GM19468 (cell line): ENCODE results near the gene C18orf32.
A peak's percentile ranks its signal among the peaks of the same experiment; 100 is the strongest.
"Not testable (repeated sequence)": the region's sequence is repeated elsewhere in the genome, so short reads cannot be mapped to it uniquely, and the experiment has no call there.

Experiments
- ATAC-seq: cut with Tn5 transposase; IDR thresholded peaks from one replicate; pipeline ENCODE4 v1.9.1; 2021; ENCODE audit warnings: mild to moderate bottlenecking, moderate library complexity, moderate number of reproducible peaks; ENCODE audit not compliant: unreplicated experiment; ENCODE audit errors: extremely low read depth

The C18orf32 gene

DNA sequence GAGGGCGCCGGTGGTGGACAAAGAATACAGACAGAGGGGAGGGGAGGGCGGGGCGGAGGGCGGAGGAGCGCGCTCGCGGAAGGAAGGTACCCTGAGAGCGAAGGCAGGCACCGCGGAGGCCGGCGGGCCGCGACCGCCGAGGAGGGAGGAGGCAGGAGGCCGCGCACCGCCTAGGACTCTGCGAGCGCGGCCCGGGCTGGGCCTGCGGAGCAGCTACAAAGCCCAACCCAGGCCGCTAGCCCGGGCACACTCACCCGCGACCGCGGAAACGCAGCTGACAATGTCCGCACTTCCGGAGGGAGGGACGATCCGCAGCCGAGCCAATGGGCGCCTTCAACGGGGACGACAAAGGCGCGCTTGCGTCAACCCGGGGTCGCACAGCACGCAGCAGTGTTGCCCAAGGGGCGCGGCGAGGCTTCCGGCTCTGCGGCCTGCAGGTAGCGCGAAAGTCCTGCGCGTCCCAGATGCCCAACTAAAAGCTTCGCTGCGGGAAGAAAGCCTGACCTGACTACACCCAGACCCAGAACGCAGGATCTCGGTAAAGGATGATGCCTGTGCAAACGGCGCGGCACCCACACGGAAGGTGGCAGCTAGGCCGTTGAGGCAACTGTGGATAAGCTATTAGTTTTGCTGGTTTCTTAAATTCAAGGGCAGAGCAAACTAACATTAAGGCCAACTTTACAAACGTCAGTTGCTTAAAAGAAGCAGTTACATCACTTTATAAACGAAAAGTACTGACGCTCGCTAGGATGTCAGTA lies at the start of gene C18orf32:
Gene C18orf32 (minus strand): TSS at position 282 of the 758 bp plus-strand sequence. CDS start 3,486 bp downstream, outside the sequence.
- peak; percentile 94 for ATAC-seq

DNA sequence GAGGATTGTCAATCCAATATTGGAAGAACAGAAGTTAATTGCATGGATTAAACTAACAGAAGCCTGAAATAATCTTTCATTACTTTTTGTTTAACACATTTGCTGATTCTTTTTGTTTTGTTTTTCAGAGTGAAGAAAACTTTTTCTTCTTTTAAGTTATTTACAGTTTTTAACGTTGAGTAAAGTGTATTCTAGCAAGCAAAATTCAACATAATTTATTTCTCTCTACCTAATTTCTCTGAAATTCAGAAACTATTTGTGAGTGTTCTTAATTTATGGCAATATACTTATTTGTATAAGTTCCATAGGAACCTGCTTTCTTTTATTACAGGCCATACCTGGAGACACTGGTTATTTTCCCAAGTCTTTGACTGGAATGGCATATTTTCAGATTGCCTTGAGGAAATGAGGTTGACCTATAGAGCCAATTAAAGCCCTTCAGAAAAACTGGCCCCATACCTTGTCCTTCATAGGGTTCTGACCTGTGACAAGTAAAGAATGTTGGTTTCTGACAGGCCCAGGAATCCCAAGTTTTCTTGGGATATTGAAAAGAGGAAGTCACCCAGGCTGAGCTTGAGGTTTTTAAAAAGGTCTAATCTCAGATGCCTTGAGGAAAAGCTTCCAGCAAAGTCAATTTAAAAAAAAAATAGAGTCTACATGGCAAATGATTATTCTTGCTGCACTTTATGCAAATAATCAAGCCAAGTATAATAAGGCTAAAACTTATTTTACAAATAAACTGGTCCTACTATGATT lies 48.0 kb upstream of the C18orf32 start:
- no peak for ATAC-seq

DNA sequence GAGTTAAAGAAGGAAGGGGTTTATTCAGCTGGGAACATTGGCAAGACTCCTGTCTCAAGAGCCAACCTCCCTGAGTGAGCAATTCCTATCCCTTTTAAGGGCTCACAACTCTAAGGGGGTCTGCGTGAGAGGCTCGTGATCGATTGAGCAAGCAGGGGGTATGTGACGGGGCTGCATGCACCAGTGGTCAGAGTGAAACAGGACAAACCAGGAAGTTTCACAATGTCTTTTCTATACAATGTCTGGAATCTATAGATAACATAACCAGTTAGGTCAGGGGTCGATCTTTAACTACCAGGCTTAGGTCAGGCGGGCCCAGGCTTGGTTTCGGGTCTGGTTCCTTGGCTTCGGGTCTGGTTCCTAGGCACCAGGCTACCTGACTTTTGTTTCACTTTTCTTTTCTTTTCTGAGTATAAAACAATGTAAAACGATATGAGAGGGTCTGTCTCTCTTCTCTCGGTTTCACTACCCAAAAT lies 44.7 kb upstream of the C18orf32 start:
- ATAC-seq: no peak

DNA sequence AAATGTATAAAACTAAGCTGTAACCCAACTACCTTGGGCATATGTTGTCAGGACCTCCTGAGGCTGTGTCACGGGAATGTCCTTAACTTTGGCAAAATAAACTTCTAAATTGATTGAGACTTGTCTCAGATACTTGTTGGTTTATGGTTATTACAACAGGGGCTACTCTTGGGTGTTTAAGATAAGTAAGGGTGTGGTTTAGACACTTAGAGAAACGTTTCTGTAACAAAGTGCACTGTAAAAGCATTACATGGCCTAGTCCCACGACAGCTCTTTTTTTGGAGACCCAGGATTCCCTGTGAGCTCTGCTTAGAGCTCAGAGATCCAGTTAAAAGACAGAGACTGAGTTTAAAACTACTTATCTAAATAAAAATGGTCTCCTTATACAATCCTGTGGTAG lies 42.6 kb upstream of the C18orf32 start:
- ATAC-seq: no peak

DNA sequence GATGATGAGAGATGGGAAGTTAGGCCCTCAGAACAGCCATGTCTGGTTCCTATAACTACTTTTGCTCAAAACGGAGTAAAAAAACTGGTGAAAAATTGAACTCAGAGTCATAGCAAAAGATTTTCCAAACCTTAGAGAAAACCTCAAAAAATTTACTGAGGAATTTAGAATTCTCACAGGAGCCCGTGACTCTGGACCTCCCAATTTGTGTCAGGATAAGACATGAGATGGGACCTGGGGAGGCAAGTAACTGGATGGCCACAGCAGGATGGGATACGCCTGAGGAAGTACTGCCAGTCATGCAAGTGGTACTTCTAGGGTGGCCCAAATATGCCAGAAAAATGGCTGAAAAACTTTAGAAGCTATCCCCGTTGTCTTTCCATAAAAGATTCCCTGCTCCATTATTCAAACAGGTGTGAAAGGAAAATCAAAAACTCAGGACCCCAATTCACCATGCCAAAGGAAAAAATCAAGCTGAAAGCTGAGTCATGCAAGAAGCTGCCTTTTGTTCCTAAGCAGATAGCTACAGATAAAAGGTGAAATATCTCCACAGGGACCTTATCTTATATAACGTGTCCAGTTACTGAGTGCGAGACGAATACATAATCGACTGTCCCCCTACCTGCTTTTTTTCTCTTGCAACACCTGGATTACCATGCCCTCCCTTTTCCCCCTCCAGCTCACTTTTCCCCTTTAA lies 40.7 kb upstream of the C18orf32 start:
- ATAC-seq: no peak

- no peak for ATAC-seq
Measured at GRCh38 chr18:49525981-49526380, 38.9 kb upstream of the C18orf32 start.

GRCh38 chr18:49524951-49525350 lies 37.9 kb upstream of the C18orf32 start:
- ATAC-seq: no peak

GRCh38 chr18:49524349-49524748 lies 37.3 kb upstream of the C18orf32 start:
- no peak for ATAC-seq

GRCh38 chr18:49523580-49524093 lies 36.6 kb upstream of the C18orf32 start:
- ATAC-seq: not testable (repeated sequence)

DNA sequence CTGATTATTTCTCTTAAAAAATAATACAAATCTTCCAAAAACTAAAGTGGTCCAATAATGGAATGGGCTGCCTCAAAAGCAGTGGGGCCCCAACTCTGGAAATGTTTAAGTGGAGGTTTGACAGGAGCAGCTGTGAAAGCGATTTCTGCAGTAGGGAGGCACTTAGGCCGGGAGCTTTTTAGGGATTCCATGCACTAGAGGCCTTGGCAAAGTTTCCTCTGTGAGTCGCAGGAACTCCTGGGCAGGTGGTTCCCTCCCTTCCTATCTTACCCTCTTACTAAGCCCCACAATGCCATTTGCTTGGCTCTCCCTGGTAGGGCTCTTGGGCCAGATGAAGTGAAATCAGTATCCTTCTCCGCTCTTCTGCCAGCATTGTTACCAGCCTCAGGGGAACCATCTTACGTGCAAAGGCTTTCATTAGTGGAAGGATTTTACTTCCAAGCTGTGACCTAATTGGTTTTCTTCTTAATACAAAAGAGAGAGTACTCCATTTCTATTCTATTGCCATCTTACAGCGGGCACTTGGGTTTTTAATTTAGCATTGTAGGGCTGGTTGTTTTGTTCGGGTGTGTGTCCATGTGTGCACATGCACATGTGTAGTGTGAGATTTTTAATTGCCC lies 34.3 kb upstream of the C18orf32 start:
- no peak for ATAC-seq

DNA sequence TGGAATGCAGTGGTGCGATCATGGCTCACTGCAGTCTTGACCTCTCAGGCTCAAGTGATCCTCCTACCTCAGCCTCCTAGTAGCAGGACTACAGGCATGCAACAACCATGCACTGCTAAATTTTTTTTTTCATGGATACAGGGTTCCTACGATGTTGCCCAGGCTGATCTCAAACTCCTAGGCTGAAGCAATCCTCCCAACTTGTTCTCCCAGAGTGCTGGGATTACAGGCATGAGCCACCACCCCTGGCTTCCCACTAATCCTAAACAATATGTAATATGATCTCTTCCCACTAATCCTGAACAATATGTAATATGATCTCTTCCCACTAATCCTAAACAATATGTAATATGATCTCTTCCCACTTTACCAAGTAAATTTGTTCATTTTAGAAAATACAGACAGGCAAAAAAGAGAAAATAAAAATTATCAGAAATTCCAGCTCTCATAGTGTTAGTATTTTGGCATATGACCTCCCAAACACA lies 33.7 kb upstream of the C18orf32 start:
- no peak for ATAC-seq

DNA sequence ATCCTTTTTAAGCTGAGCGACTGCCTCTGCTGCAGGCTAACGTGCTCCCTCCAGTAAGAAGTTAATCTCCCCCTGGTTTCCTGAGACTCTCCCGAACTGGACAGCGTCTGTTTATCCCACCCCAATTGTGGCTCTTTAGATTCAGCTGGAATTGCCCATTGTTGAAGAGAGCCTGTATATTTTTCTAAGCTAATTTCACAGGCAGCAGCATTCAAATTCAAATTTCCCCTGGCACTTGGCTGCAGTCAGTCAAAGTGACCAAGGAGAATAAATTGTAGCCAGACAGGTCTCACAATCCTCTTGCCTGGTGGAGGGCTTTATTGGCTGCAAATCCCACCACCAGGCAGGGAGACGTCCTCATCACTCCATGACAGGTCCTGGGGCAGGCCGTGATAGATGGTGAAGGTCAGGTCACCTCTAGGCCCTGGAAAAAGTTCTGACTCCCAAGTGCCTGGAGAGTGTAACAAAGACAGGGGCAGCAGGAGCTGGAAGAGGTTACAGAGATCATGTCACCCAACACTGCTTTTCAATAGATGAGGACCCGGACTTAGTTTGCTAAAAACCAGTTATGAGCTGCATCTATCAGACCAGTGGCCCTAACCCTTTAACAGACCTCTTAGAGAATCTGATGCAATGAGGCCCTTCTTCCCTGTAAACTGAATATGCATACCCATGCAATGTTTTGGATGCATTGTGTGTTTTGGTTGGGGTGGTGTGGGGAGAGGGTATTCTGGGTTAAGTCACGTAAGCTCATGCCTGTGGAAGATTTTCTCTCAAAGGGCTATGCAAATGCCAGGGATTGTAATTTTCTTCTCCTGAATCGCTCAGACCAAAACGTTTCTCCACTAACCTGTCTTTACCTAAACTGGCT lies 32.3 kb upstream of the C18orf32 start:
- no peak for ATAC-seq

GRCh38 chr18:49517483-49517882 lies 30.4 kb upstream of the C18orf32 start:
- no peak for ATAC-seq

- ATAC-seq: no peak
Measured at GRCh38 chr18:49515516-49515915, 28.5 kb upstream of the C18orf32 start.

DNA sequence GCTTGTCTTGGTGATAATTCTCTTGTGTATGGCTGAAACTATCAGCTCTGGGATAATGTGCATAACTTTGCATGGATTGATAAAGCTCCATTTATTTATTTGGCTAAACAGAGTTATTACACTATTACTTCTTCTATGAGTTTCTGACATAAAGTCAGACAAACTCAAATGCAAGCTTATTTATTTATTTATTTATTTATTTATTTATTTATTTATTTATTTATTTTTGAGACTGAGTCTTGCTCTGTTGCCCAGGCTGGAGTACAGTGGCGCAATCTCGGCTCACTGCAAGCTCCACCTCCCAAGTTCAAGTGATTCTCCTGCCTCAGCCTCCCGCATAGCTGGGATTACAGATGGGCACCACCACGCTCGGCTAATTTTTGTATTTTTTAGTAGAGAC lies 28.0 kb upstream of the C18orf32 start:
- not testable (repeated sequence) for ATAC-seq

- no peak for ATAC-seq
Measured at GRCh38 chr18:49514577-49514976, 27.5 kb upstream of the C18orf32 start.

- ATAC-seq: not testable (repeated sequence)
Measured at GRCh38 chr18:49512876-49513275, 25.8 kb upstream of the C18orf32 start.

DNA sequence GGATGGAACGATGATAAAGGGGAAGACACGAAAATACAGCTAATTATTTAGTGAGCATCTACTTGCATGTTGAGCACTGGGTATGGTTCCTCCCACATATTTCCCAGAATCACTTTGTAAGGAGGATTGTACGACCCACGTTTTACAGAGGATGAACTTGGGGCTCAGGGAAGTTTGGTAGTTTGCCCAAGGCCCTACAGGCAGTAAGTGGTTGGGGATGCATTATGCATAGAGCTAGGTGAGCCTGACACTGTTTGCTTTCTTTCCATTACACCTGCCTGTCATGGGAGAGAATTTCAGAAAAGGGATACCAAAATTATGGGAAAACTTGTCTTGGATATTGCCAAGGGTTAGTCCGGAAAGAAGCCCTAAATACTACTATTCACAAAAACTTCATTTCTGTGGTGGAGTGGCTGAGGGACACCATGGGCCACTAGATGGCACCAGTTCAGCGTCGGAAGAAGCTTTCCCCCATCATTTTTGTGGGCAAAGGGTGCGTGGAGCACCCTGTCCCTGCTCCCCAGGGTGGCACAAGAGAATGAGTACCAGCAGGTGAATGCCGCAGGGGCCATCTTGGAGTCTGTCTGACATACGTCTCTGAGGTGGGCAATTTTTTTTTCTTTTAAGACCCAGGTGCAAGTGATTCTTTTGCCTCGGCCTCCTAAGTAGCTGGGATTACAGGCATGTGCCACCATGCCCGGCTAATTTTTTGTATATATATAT lies 23.5 kb upstream of the C18orf32 start:
- ATAC-seq: peak; percentile 58
